HK-2 (cell line): ENCODE measurements around the gene METTL23.
"Not testable (repeated sequence)": the region's sequence is repeated elsewhere in the genome, so short reads cannot be mapped to it uniquely, and the experiment has no call there.

Experiments
- DNase-seq: peaks from one replicate; pipeline ENCODE4 v3.0.0-alpha.2; 2018; ENCODE audit not compliant: unreplicated experiment

Gene METTL23

GRCh38 chr17:76713765-76714164 is 12.9 kb upstream of the METTL23 start:
- DNase-seq, result no peak

GRCh38 chr17:76714336-76714735 is 12.3 kb upstream of the METTL23 start:
- DNase-seq, result no peak

GRCh38 chr17:76714822-76715495 is 11.7 kb upstream of the METTL23 start:
- peak; percentile 70 for DNase-seq

- no peak for DNase-seq
These were observed 11.2 kb upstream of the METTL23 start for GRCh38 chr17:76715496-76715830.

- DNase-seq, result peak; percentile 85
These were observed 10.3 kb upstream of the METTL23 start for GRCh38 chr17:76716146-76716838.

GRCh38 chr17:76716839-76717215 is 9.8 kb upstream of the METTL23 start:
- peak; percentile 69 for DNase-seq

GRCh38 chr17:76718516-76718915 is 8.1 kb upstream of the METTL23 start:
- DNase-seq, result no peak

- no peak for DNase-seq
These were observed 6.4 kb upstream of the METTL23 start for GRCh38 chr17:76720211-76720610.

GRCh38 chr17:76720941-76721340 is 5.7 kb upstream of the METTL23 start:
- no peak for DNase-seq

- DNase-seq, result no peak
These were observed 5.2 kb upstream of the METTL23 start for GRCh38 chr17:76721463-76721862.

- DNase-seq, result no peak
These were observed 4.4 kb upstream of the METTL23 start for GRCh38 chr17:76722279-76722678.

- DNase-seq, result not testable (repeated sequence)
These were observed 3.7 kb upstream of the METTL23 start for GRCh38 chr17:76722977-76723376.

- DNase-seq, result no peak
These were observed 2.8 kb upstream of the METTL23 start for GRCh38 chr17:76723812-76724211.

GRCh38 chr17:76725580-76726230 is 934 bp upstream of the METTL23 start:
- DNase-seq, result peak; percentile 61

GRCh38 chr17:76726231-76726775 is 336 bp upstream of the METTL23 start, which contains the start of gene JMJD6:
TSS of gene JMJD6 (minus strand) at chr17:76726606. CDS start at chr17:76726475, 131 bp downstream.
- peak; percentile 98 for DNase-seq

GRCh38 chr17:76727745-76728456 is 1.3 kb downstream of the METTL23 start:
- DNase-seq, result peak; percentile 52

GRCh38 chr17:76731800-76732733 is 5.4 kb downstream of the METTL23 start:
- not testable (repeated sequence) for DNase-seq

GRCh38 chr17:76732734-76733617 is 6.3 kb downstream of the METTL23 start:
- DNase-seq, result no peak

- no peak for DNase-seq
These were observed 6.9 kb downstream of the METTL23 start for GRCh38 chr17:76733618-76733957.
